Right atrium auricular region (tissue), 2 donors: ENCODE results near the gene PIAS1. TPM values are rescaled to one million over a fixed set of nuclear protein-coding genes. Genes with fewer than 3 reads are reported as not detected.

ENCODE experiments used
- DNase-seq: peaks from one replicate; pipeline ENCODE4 v3.0.0-alpha.2; 2019; ENCODE audit warnings: low spot score
- H3K27ac ChIP-seq, 2 donors: fragments of 200-600 bp; sonication (generic); 1 replicate in 1 of 2; 2 replicates in 1 of 2; pipeline ENCODE4 v1.5.1; 2016 to 2019
- H3K27me3 ChIP-seq, 2 donors: fragments of 200-600 bp; sonication (generic); one replicate each; pipeline versions ENCODE4 v1.5.1 to v1.6.0; 2017 to 2019
- H3K36me3 ChIP-seq: fragments of 200-600 bp; sonication (generic); one replicate; pipeline ENCODE4 v1.5.1; 2016
- H3K4me1 ChIP-seq, 2 donors: fragments of 200-600 bp; sonication (generic); one replicate each; pipeline versions ENCODE4 v1.5.1 to v1.6.0; 2017 to 2019
- H3K4me3 ChIP-seq, 2 donors: fragments of 200-600 bp; sonication (generic); 1 replicate in 1 of 2; 2 replicates in 1 of 2; pipeline ENCODE4 v1.5.1; 2017 to 2019; ENCODE audit warnings: mild to moderate bottlenecking in 1 of 2, moderate library complexity in 1 of 2
- H3K9me3 ChIP-seq, 2 donors: fragments of 200-600 bp; sonication (generic); one replicate each; pipeline ENCODE4 v1.5.1; 2019
- total RNA-seq, 2 donors: library from RNA; depleted of rRNA; stranded (reverse); fragments of >200 nt; gene quantifications; one replicate each; pipeline ENCODE4 v1.1.0, GENCODE V29; 2016
- TF ChIP-seq, protein P1 (sequence below), 2 donors: fragments of 200-600 bp; sonication (generic); IDR thresholded peaks; one replicate each; pipeline ENCODE4 v1.5.1; 2019; ENCODE audit warnings: antibody characterized with exemption in 2 of 2

PIAS1 gene
- total RNA-seq, 2 donors from 2014 or later, result 24.5 to 26.7 TPM

DNA sequence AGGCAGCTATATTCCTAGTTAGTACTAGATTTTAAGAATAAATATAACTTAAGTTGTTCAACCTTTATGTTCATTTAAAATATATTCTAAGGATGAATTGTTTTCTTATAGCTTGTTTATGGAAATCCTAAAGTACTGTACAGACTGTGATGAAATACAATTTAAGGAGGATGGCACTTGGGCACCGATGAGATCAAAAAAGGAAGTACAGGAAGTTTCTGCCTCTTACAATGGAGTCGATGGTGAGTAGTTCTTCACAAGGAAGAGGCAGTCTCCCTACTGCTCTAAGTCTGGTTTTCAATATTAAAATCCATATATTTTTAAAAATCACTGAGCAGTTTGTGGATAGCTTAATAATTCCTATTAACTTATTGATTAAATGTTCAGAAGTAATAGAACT, 121.4 kb downstream of the PIAS1 start:
- Histone ChIP-seq H3K27ac (no peak overlapping the region), H3K27me3 (no peaks in the 10 kb centered on the region), H3K9me3 (no peaks in the 10 kb centered on the region), H3K4me1 (peaks cover 0 to 9% of the 10 kb centered on the region in 2 donors), H3K4me3 (no peak overlapping the region), H3K36me3 (peaks cover 28% of the 10 kb centered on the region)
- TF ChIP-seq, protein P1, sequence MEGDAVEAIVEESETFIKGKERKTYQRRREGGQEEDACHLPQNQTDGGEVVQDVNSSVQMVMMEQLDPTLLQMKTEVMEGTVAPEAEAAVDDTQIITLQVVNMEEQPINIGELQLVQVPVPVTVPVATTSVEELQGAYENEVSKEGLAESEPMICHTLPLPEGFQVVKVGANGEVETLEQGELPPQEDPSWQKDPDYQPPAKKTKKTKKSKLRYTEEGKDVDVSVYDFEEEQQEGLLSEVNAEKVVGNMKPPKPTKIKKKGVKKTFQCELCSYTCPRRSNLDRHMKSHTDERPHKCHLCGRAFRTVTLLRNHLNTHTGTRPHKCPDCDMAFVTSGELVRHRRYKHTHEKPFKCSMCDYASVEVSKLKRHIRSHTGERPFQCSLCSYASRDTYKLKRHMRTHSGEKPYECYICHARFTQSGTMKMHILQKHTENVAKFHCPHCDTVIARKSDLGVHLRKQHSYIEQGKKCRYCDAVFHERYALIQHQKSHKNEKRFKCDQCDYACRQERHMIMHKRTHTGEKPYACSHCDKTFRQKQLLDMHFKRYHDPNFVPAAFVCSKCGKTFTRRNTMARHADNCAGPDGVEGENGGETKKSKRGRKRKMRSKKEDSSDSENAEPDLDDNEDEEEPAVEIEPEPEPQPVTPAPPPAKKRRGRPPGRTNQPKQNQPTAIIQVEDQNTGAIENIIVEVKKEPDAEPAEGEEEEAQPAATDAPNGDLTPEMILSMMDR (IDR thresholded peaks at IDR 0.05), result no peak
- DNase-seq, result no peak

DNA sequence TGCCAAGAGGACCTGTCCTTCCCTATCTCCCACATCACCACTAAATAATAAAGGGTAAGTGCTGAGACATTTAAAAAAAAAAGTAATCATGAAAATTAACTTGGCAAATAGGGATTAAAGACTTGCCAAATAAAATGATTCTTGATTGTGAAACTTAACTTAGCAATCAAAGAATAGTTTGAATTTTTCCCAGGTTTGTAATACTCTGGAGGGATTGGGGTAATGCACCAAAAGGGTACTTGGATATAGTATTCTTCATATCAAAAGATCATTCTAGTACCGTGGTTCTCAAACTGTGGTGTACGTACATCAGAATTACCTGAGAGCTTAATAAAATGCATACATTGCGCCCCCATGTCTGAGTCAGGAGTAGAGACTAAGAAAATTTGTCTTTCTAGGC, 122.5 kb downstream of the PIAS1 start:
- Histone ChIP-seq H3K4me3 (no peak overlapping the region), H3K27ac (no peak overlapping the region), H3K9me3 (no peaks in the 10 kb centered on the region), H3K27me3 (no peaks in the 10 kb centered on the region), H3K4me1 (peaks cover 0 to 9% of the 10 kb centered on the region in 2 donors), H3K36me3 (peaks cover 39% of the 10 kb centered on the region)
- TF ChIP-seq, protein P1 (IDR thresholded peaks at IDR 0.05), result no peak
- no peak for DNase-seq

DNA sequence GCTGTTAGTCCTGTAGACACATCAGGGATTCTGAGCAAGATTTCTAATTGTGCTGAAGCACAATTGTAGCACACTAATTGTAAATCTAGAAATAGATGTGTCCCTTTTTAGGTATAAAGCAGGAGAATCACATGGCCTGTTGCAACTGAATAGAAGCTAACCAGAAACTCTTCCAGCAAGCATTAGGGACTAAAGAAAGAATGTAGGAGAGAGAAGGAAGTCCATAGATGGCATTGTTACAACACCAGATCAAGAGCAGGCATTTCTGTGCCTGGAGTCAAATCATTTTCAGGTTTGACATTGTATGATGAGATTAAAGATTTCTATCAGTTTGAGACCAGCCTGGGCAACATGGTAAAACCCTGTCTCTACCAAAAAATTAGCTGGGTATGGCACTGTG, 123.6 kb downstream of the PIAS1 start:
- H3K27ac ChIP-seq, result no peak overlapping the region
- TF ChIP-seq, protein P1 (IDR thresholded peaks at IDR 0.05), result no peak
- peaks cover 45% of the 10 kb centered on the region for H3K36me3 ChIP-seq
- no peaks in the 10 kb centered on the region for H3K9me3 ChIP-seq
- H3K4me1 ChIP-seq, result peaks cover 0 to 9% of the 10 kb centered on the region in 2 donors
- no peak for DNase-seq
- H3K27me3 ChIP-seq, result no peaks in the 10 kb centered on the region
- no peak overlapping the region for H3K4me3 ChIP-seq

DNA sequence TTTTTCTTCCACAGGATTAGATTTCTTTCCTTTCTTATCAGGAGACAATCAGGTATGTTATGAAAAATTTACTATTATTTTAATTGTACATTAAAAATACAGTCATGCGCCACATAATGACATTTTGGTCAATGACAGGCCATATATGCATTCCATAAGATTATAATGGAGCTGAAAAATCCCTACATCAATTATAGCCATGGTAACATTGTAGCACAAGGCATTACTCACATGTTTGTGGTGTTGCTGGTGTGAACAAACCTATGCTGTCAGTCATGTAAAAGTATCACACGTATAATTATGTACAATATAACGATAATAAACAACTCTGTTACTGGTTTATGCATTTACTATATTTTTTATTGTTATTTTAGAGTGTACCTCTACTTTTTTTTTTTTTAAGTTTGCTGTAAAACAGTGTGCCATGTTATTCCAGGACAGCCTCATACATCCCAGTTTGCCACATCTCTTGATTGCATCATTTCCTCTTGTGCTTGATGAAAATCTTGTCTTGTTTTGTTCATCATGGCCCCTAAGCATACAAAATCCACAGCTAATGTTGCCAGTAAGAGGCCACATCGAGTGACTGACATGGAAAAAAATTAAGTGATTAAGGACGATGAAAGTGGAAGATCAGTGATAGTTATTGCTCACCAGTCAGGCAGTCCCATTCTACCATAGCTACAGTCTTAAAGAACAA, 129.7 kb downstream of the PIAS1 start:
- peaks cover 0 to 31% of the 10 kb centered on the region in 2 donors for H3K4me1 ChIP-seq
- no peak for DNase-seq
- H3K27ac ChIP-seq, result no peak overlapping the region
- no peak overlapping the region for H3K4me3 ChIP-seq
- H3K36me3 ChIP-seq, result peaks cover 45% of the 10 kb centered on the region
- H3K27me3 ChIP-seq, result no peaks in the 10 kb centered on the region
- TF ChIP-seq, protein P1 (IDR thresholded peaks at IDR 0.05), result no peak
- no peaks in the 10 kb centered on the region for H3K9me3 ChIP-seq

DNA sequence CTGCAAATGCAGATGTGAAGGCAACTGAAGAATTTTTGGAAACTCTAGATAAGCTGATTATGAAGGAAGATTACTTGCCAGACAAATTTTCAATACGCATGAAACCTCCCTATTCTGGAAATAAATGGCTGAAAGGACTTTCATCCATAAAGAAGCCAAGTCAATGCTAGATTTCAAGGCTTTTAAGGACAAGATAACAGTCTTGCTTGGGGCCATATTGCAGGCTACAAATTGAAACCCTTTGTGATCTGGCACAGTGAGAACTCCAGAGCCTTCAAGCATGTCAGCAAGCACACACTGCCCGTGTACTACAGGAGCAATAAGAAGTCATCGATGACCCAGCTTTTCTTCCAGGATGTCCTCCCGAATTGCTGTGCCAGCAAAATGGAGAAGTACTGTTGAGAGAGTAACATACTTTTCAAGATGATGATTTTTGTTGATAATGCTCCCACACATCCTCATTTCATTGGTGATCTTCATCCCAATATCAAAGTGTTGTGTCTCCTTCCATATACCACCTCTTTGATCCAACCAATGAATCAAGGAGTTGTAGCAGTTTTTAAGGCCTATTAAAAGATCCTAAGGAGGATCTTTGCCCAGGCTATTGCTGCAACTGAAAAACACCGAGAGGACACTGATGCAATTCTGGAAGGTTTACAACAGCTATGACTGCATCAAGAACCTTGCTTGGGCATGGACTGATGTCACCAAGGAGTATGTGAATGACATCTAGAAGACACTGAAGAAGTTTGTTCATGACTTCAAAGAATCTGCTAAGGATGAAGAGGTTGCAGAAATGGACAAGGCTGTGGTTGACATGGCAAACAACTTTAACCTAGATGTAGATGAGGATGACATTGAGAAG, 130.7 kb downstream of the PIAS1 start:
- DNase-seq, result no peak
- Histone ChIP-seq H3K4me1 (peaks cover 0 to 31% of the 10 kb centered on the region in 2 donors), H3K36me3 (peaks cover 45% of the 10 kb centered on the region), H3K27me3 (no peaks in the 10 kb centered on the region), H3K27ac (no peak overlapping the region), H3K9me3 (no peaks in the 10 kb centered on the region), H3K4me3 (no peak overlapping the region)
- TF ChIP-seq, protein P1 (IDR thresholded peaks at IDR 0.05), result no peak
